ENCODE data around the gene LTBP3.
"Not testable (repeated sequence)": the region's sequence is repeated elsewhere in the genome, so short reads cannot be mapped to it uniquely, and the experiment has no call there.

Gene LTBP3

GRCh38 chr11:65571420-65571819 is 13.3 kb upstream of the LTBP3 start:
- no peak for DNase-seq (ENCODE audit: low read depth, low spot score)
- no peaks in the 10 kb centered on the region for H3K36me3 ChIP-seq (ENCODE audit: control insufficient read depth, insufficient read depth, low read length)
- no peak overlapping the region for H3K4me3 ChIP-seq (ENCODE audit: low read length)
- H3K4me1 ChIP-seq (ENCODE audit: control insufficient read depth, insufficient read depth, low read length): peaks cover 13% of the 10 kb centered on the region
- H3K27ac ChIP-seq (ENCODE audit: low read length): no peak overlapping the region
- no peaks in the 10 kb centered on the region for H3K9me3 ChIP-seq (ENCODE audit: control insufficient read depth, insufficient read depth, low read length)
- peaks cover 7% of the 10 kb centered on the region for H3K27me3 ChIP-seq (ENCODE audit: control insufficient read depth, insufficient read depth, low read length)
- WGBS (ENCODE audit: insufficient coverage, insufficient read length): no CpG with 5 or more reads among the region's 9 CpGs

- peaks cover 11% of the 10 kb centered on the region for H3K4me1 ChIP-seq (ENCODE audit: control insufficient read depth, insufficient read depth, low read length)
- DNase-seq (ENCODE audit: low read depth, low spot score): no peak
- no peaks in the 10 kb centered on the region for H3K9me3 ChIP-seq (ENCODE audit: control insufficient read depth, insufficient read depth, low read length)
- peak within 1 kb of the TSS; percentile 8 for H3K27ac ChIP-seq (ENCODE audit: low read length)
- H3K27me3 ChIP-seq (ENCODE audit: control insufficient read depth, insufficient read depth, low read length): peaks cover 3% of the 10 kb centered on the region; the same call in 1 of the 2 replicates
- H3K36me3 ChIP-seq (ENCODE audit: control insufficient read depth, insufficient read depth, low read length): no peaks in the 10 kb centered on the region
- peak within 1 kb of the TSS; percentile 94 for H3K4me3 ChIP-seq (ENCODE audit: low read length)
- no CpG with 5 or more reads among the region's 89 CpGs for WGBS (ENCODE audit: insufficient coverage, insufficient read length)
These were observed 12.1 kb upstream of the LTBP3 start, which contains the start of gene ZNRD2 for GRCh38 chr11:65569973-65570918. TSS of gene ZNRD2 (plus strand) at chr11:65570477. CDS start at chr11:65570492, 15 bp downstream.

GRCh38 chr11:65569164-65569972 is 11.2 kb upstream of the LTBP3 start:
- Histone ChIP-seq H3K4me3 (ENCODE audit: low read length) (peak overlapping the region; percentile 94), H3K4me1 (ENCODE audit: control insufficient read depth, insufficient read depth, low read length) (peaks cover 9% of the 10 kb centered on the region), H3K9me3 (ENCODE audit: control insufficient read depth, insufficient read depth, low read length) (no peaks in the 10 kb centered on the region), H3K27me3 (ENCODE audit: control insufficient read depth, insufficient read depth, low read length) (no peaks in the 10 kb centered on the region), H3K36me3 (ENCODE audit: control insufficient read depth, insufficient read depth, low read length) (no peaks in the 10 kb centered on the region), H3K27ac (ENCODE audit: low read length) (peak overlapping the region; percentile 8)
- WGBS (ENCODE audit: insufficient coverage, insufficient read length): no CpG with 5 or more reads among the region's 28 CpGs
- no peak for DNase-seq (ENCODE audit: low read depth, low spot score)

- no peaks in the 10 kb centered on the region for H3K27me3 ChIP-seq (ENCODE audit: control insufficient read depth, insufficient read depth, low read length)
- H3K4me3 ChIP-seq (ENCODE audit: low read length): no peak overlapping the region
- no peak overlapping the region for H3K27ac ChIP-seq (ENCODE audit: low read length)
- no peak for DNase-seq (ENCODE audit: low read depth, low spot score)
- no peaks in the 10 kb centered on the region for H3K9me3 ChIP-seq (ENCODE audit: control insufficient read depth, insufficient read depth, low read length)
- no peaks in the 10 kb centered on the region for H3K36me3 ChIP-seq (ENCODE audit: control insufficient read depth, insufficient read depth, low read length)
- WGBS (ENCODE audit: insufficient coverage, insufficient read length): no CpG with 5 or more reads among the region's 7 CpGs
- H3K4me1 ChIP-seq (ENCODE audit: control insufficient read depth, insufficient read depth, low read length): peaks cover 3% of the 10 kb centered on the region
These were observed 7.7 kb upstream of the LTBP3 start for GRCh38 chr11:65565624-65566453.

GRCh38 chr11:65564879-65565559 is 6.9 kb upstream of the LTBP3 start:
- not testable (repeated sequence) for H3K4me3 ChIP-seq (ENCODE audit: low read length); H3K27me3 ChIP-seq (ENCODE audit: control insufficient read depth, insufficient read depth, low read length); H3K27ac ChIP-seq (ENCODE audit: low read length); H3K9me3 ChIP-seq (ENCODE audit: control insufficient read depth, insufficient read depth, low read length); DNase-seq (ENCODE audit: low read depth, low spot score); H3K4me1 ChIP-seq (ENCODE audit: control insufficient read depth, insufficient read depth, low read length); H3K36me3 ChIP-seq (ENCODE audit: control insufficient read depth, insufficient read depth, low read length)
- WGBS (ENCODE audit: insufficient coverage, insufficient read length): no CpG with 5 or more reads among the region's 12 CpGs

GRCh38 chr11:65563601-65564000 is 5.4 kb upstream of the LTBP3 start:
- Histone ChIP-seq H3K27ac (ENCODE audit: low read length) (no peak overlapping the region), H3K9me3 (ENCODE audit: control insufficient read depth, insufficient read depth, low read length) (no peaks in the 10 kb centered on the region), H3K4me1 (ENCODE audit: control insufficient read depth, insufficient read depth, low read length) (peaks cover 12% of the 10 kb centered on the region), H3K4me3 (ENCODE audit: low read length) (no peak overlapping the region), H3K36me3 (ENCODE audit: control insufficient read depth, insufficient read depth, low read length) (no peaks in the 10 kb centered on the region), H3K27me3 (ENCODE audit: control insufficient read depth, insufficient read depth, low read length) (no peaks in the 10 kb centered on the region)
- WGBS (ENCODE audit: insufficient coverage, insufficient read length): no CpG with 5 or more reads among the region's 4 CpGs
- no peak for DNase-seq (ENCODE audit: low read depth, low spot score)

- peaks cover 12% of the 10 kb centered on the region for H3K4me1 ChIP-seq (ENCODE audit: control insufficient read depth, insufficient read depth, low read length)
- H3K4me3 ChIP-seq (ENCODE audit: low read length): no peak overlapping the region
- WGBS (ENCODE audit: insufficient coverage, insufficient read length): no CpG with 5 or more reads among the region's 9 CpGs
These were observed 4.6 kb upstream of the LTBP3 start for GRCh38 chr11:65562788-65563187.

GRCh38 chr11:65562020-65562419 is 3.9 kb upstream of the LTBP3 start:
- Histone ChIP-seq H3K9me3 (ENCODE audit: control insufficient read depth, insufficient read depth, low read length) (no peaks in the 10 kb centered on the region), H3K4me1 (ENCODE audit: control insufficient read depth, insufficient read depth, low read length) (peaks cover 12% of the 10 kb centered on the region), H3K36me3 (ENCODE audit: control insufficient read depth, insufficient read depth, low read length) (no peaks in the 10 kb centered on the region), H3K27me3 (ENCODE audit: control insufficient read depth, insufficient read depth, low read length) (no peaks in the 10 kb centered on the region; the same call in 1 of the 2 replicates), H3K4me3 (ENCODE audit: low read length) (no peak overlapping the region), H3K27ac (ENCODE audit: low read length) (no peak overlapping the region)
- no CpG with 5 or more reads among the region's 7 CpGs for WGBS (ENCODE audit: insufficient coverage, insufficient read length)
- DNase-seq (ENCODE audit: low read depth, low spot score): no peak

More at GRCh38 chr11:65562788-65563187, 4.6 kb upstream of the LTBP3 start:
- H3K36me3 ChIP-seq (ENCODE audit: control insufficient read depth, insufficient read depth, low read length): no peaks in the 10 kb centered on the region
- no peak for DNase-seq (ENCODE audit: low read depth, low spot score)
- no peak overlapping the region for H3K27ac ChIP-seq (ENCODE audit: low read length)
- H3K27me3 ChIP-seq (ENCODE audit: control insufficient read depth, insufficient read depth, low read length): no peaks in the 10 kb centered on the region
- no peaks in the 10 kb centered on the region for H3K9me3 ChIP-seq (ENCODE audit: control insufficient read depth, insufficient read depth, low read length)

- Histone ChIP-seq H3K27ac (ENCODE audit: low read length) (no peak overlapping the region), H3K36me3 (ENCODE audit: control insufficient read depth, insufficient read depth, low read length) (no peaks in the 10 kb centered on the region), H3K27me3 (ENCODE audit: control insufficient read depth, insufficient read depth, low read length) (no peaks in the 10 kb centered on the region; the same call in 1 of the 2 replicates), H3K4me3 (ENCODE audit: low read length) (no peak overlapping the region), H3K4me1 (ENCODE audit: control insufficient read depth, insufficient read depth, low read length) (peaks cover 13% of the 10 kb centered on the region), H3K9me3 (ENCODE audit: control insufficient read depth, insufficient read depth, low read length) (no peaks in the 10 kb centered on the region)
- WGBS (ENCODE audit: insufficient coverage, insufficient read length): no CpG with 5 or more reads among the region's 15 CpGs
- no peak for DNase-seq (ENCODE audit: low read depth, low spot score)
These were observed 2.6 kb upstream of the LTBP3 start for GRCh38 chr11:65560555-65561418.

All from iPS DF 6.9 (cell line).